CD14-positive monocyte (primary cell): ENCODE measurements around the gene INCENP. TPM values are rescaled to one million over a fixed set of nuclear protein-coding genes. Genes with fewer than 3 reads are reported as not detected.

Source experiments
- DNase-seq, 3 donors: peaks; one replicate each; pipeline ENCODE4 v3.0.0-alpha.2; 2011 to 2022
- H2AFZ ChIP-seq: 2 replicates; pipeline ENCODE4 v1.6.0; 2012; ENCODE audit warnings: mild to moderate bottlenecking, low read depth, low read length, inconsistent platforms; ENCODE audit not compliant: insufficient read depth, poor library complexity, severe bottlenecking
- H3K27ac ChIP-seq, 2 donors: 1 replicate in 1 of 2; 2 replicates in 1 of 2; pipeline ENCODE4 v1.5.1; 2012 to 2013; ENCODE audit warnings: low read length in 2 of 2, control low read depth in 1 of 2, inconsistent platforms in 1 of 2, low read depth in 1 of 2, mild to moderate bottlenecking in 1 of 2
- H3K27me3 ChIP-seq, 2 donors: one replicate each; pipeline versions ENCODE4 v1.6.0 to v1.6.1; 2011 to 2013; ENCODE audit warnings: low read length in 2 of 2; ENCODE audit not compliant: control insufficient read depth in 2 of 2, insufficient read depth in 2 of 2
- H3K36me3 ChIP-seq, 2 donors: replicated peaks in 1 of 2; 1 replicate in 1 of 2; 2 replicates in 1 of 2; pipeline versions ENCODE4 v1.5.1 to v1.6.1; 2012 to 2013; ENCODE audit warnings: low read length in 2 of 2, control low read depth in 1 of 2, inconsistent platforms in 1 of 2, mild to moderate bottlenecking in 1 of 2; ENCODE audit not compliant: insufficient read depth in 2 of 2, control insufficient read depth in 1 of 2
- H3K4me1 ChIP-seq, 2 donors: 1 replicate in 1 of 2; 2 replicates in 1 of 2; pipeline versions ENCODE4 v1.5.1 to v1.6.1; 2012 to 2013; ENCODE audit warnings: low read length in 2 of 2, control low read depth in 1 of 2, inconsistent platforms in 1 of 2, mild to moderate bottlenecking in 1 of 2, moderate library complexity in 1 of 2; ENCODE audit not compliant: insufficient read depth in 2 of 2, control insufficient read depth in 1 of 2
- H3K4me2 ChIP-seq: replicated peaks from 2 replicates; pipeline ENCODE3; 2012; ENCODE audit warnings: low read length, moderate library complexity, mild to moderate bottlenecking; ENCODE audit not compliant: poor library complexity, severe bottlenecking; ENCODE audit errors: extremely low read depth
- H3K4me3 ChIP-seq, 3 experiments: fragments of 200-600 bp in 1 of 3; sonication (generic) in 1 of 3; replicated peaks in 1 of 3; 1 replicate in 2 of 3; 2 replicates in 1 of 3; pipeline ENCODE4 v1.5.1; 2011 to 2013; ENCODE audit warnings: low read length in 3 of 3, mild to moderate bottlenecking in 3 of 3, control low read depth in 2 of 3, low read depth in 2 of 3, inconsistent platforms in 1 of 3, moderate library complexity in 1 of 3
- H3K79me2 ChIP-seq: 2 replicates; pipeline ENCODE4 v1.6.0; 2012; ENCODE audit warnings: mild to moderate bottlenecking, control low read depth, inconsistent platforms, low read length, moderate library complexity; ENCODE audit not compliant: insufficient read depth
- H3K9ac ChIP-seq: 2 replicates; pipeline ENCODE4 v1.6.0; 2017; ENCODE audit warnings: low read length, mild to moderate bottlenecking; ENCODE audit not compliant: insufficient read depth, poor library complexity, severe bottlenecking
- H3K9me3 ChIP-seq, 2 donors: replicated peaks in 1 of 2; 1 replicate in 1 of 2; 2 replicates in 1 of 2; pipeline versions ENCODE4 v1.5.1 to v1.6.1; 2012 to 2013; ENCODE audit warnings: low read length in 2 of 2, control low read depth in 1 of 2; ENCODE audit not compliant: control insufficient read depth in 1 of 2, insufficient read depth in 1 of 2
- H4K20me1 ChIP-seq: 2 replicates; pipeline ENCODE4 v1.6.0; 2012; ENCODE audit warnings: mild to moderate bottlenecking, low read length, control low read depth, moderate library complexity; ENCODE audit not compliant: insufficient read depth
- H3K27ac Mint-ChIP-seq, 7 donors: one replicate each; pipeline ENCODE4 v1.8.0; 2020; ENCODE audit warnings: mild to moderate bottlenecking in 7 of 7, mixed read lengths in 7 of 7, moderate library complexity in 6 of 7, inconsistent platforms in 2 of 7
- H3K27me3 Mint-ChIP-seq, 3 donors: one replicate each; pipeline ENCODE4 v1.8.0; 2021 to 2022; ENCODE audit warnings: low read depth in 3 of 3, mild to moderate bottlenecking in 3 of 3, mixed read lengths in 3 of 3, moderate library complexity in 3 of 3, inconsistent platforms in 1 of 3
- H3K36me3 Mint-ChIP-seq, 2 donors: one replicate each; pipeline ENCODE4 v1.8.0; 2020; ENCODE audit warnings: mixed read lengths in 2 of 2, inconsistent platforms in 1 of 2, mild to moderate bottlenecking in 1 of 2
- H3K4me1 Mint-ChIP-seq: one replicate; pipeline ENCODE4 v1.8.0; 2020; ENCODE audit warnings: mild to moderate bottlenecking, mixed read lengths
- H3K4me3 Mint-ChIP-seq, 2 donors: one replicate each; pipeline ENCODE4 v1.8.0; 2020; ENCODE audit warnings: mild to moderate bottlenecking in 2 of 2, mixed read lengths in 2 of 2, moderate library complexity in 1 of 2
- H3K9me3 Mint-ChIP-seq, 7 donors: one replicate each; pipeline ENCODE4 v1.8.0; 2020 to 2022; ENCODE audit warnings: mixed read lengths in 7 of 7, mild to moderate bottlenecking in 6 of 7, moderate library complexity in 6 of 7, inconsistent platforms in 2 of 7
- WGBS: methylation state at CpG from one replicate; pipeline ENCODE4 v1.1.5; 2013; ENCODE audit warnings: missing lambda C conversion rate; ENCODE audit not compliant: insufficient coverage; 5-methylcytosine and 5-hydroxymethylcytosine counted together
- intact Hi-C, 2 donors: fragments of 100-400 bp; cut with micrococcal nuclease; formaldehyde crosslinking; loops; one replicate each; pipeline versions ENCODE4 v1.15.0 to v1.15.1; 2023
- polyA plus RNA-seq, 3 donors: library from polyadenylated mRNA; depleted of rRNA in 1 of 3; unstranded in 2 of 3; stranded (reverse) in 1 of 3; fragments of 300-500 nt in 2 of 3; fragments of >200 nt in 1 of 3; fragmentation: Illumina TruSeq in 2 of 3; gene quantifications; 1 replicate in 2 of 3; 2 replicates in 1 of 3; pipeline ENCODE4 v1.2.3, GENCODE V29; 2012 to 2021
- TF ChIP-seq, protein P1 (sequence below): fragments of 200-600 bp; IDR thresholded peaks from one replicate; pipeline ENCODE4 v1.8.0; 2022; ENCODE audit warnings: antibody characterized with exemption, mild to moderate bottlenecking

Gene INCENP
- polyA plus RNA-seq, 3 donors, result 0.75 to 7.0 (median 1.0) TPM

DNA sequence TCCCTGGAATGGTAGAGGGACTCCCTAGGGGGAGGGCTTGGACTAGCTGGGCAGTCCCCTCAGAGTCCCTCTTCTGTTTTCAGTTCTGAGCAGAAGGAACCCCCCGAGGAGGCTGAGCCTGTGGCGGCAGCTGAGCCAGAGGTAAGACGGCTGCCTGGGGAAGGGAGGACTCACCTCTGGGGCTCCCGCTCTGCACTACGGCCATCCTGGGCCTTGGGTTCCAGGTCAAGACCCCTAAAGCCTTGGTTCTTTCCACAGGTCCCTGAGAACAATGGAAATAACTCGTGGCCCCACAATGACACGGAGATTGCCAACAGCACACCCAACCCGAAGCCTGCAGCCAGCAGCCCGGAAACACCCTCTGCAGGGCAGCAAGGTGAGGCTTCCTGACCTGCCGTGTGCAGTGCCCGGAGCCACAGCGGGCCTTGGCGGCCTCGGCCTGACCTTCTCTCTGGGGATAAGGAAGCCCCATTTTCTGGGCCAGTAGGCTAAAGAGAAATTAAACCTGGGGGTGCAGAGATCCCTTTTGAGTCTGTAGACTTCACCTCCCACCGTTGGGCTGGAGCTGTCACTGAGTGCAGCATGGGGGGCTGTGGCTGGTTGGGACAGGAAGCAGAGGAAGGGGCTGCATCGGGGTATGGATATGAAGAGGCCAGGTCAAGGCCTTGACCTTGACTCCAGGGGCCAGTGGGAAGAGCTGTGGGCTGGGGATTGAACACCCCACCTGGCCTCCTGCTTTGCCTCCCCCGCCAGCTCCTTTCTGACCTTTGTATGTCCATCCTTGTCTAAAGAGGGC is 15.0 kb downstream of the INCENP start:
- no peak for DNase-seq
- intact Hi-C loops, result no loop called here
- Mint-ChIP-seq H3K27me3 (no peaks in the 10 kb centered on the region), H3K9me3 (no peaks in the 10 kb centered on the region), H3K4me1 (peaks cover 7% of the 10 kb centered on the region), H3K27ac (peak overlapping the region in 3 of 7 donors; percentile 26 to 79 (median 32)), H3K36me3 (peaks cover 74 to 97% of the 10 kb centered on the region in 2 donors), H3K4me3 (no peak overlapping the region)
- H3K4me1 ChIP-seq, result no peaks in the 10 kb centered on the region
- TF ChIP-seq, protein P1, sequence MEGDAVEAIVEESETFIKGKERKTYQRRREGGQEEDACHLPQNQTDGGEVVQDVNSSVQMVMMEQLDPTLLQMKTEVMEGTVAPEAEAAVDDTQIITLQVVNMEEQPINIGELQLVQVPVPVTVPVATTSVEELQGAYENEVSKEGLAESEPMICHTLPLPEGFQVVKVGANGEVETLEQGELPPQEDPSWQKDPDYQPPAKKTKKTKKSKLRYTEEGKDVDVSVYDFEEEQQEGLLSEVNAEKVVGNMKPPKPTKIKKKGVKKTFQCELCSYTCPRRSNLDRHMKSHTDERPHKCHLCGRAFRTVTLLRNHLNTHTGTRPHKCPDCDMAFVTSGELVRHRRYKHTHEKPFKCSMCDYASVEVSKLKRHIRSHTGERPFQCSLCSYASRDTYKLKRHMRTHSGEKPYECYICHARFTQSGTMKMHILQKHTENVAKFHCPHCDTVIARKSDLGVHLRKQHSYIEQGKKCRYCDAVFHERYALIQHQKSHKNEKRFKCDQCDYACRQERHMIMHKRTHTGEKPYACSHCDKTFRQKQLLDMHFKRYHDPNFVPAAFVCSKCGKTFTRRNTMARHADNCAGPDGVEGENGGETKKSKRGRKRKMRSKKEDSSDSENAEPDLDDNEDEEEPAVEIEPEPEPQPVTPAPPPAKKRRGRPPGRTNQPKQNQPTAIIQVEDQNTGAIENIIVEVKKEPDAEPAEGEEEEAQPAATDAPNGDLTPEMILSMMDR, result no peak
- no peaks in the 10 kb centered on the region for H3K9me3 ChIP-seq
- H3K4me2 ChIP-seq, result no peak overlapping the region
- H4K20me1 ChIP-seq, result no peaks in the 10 kb centered on the region
- H3K36me3 ChIP-seq, result peaks cover 69 to 96% of the 10 kb centered on the region in 2 donors
- H3K27me3 ChIP-seq, result no peaks in the 10 kb centered on the region
- no peak overlapping the region for H3K9ac ChIP-seq
- no peak overlapping the region for H2AFZ ChIP-seq
- no peak overlapping the region for H3K27ac ChIP-seq
- WGBS, result 99% methylated on average over 16 of the region's 17 CpGs
- H3K4me3 ChIP-seq, result no peak overlapping the region
- H3K79me2 ChIP-seq, result peaks cover 48% of the 10 kb centered on the region

DNA sequence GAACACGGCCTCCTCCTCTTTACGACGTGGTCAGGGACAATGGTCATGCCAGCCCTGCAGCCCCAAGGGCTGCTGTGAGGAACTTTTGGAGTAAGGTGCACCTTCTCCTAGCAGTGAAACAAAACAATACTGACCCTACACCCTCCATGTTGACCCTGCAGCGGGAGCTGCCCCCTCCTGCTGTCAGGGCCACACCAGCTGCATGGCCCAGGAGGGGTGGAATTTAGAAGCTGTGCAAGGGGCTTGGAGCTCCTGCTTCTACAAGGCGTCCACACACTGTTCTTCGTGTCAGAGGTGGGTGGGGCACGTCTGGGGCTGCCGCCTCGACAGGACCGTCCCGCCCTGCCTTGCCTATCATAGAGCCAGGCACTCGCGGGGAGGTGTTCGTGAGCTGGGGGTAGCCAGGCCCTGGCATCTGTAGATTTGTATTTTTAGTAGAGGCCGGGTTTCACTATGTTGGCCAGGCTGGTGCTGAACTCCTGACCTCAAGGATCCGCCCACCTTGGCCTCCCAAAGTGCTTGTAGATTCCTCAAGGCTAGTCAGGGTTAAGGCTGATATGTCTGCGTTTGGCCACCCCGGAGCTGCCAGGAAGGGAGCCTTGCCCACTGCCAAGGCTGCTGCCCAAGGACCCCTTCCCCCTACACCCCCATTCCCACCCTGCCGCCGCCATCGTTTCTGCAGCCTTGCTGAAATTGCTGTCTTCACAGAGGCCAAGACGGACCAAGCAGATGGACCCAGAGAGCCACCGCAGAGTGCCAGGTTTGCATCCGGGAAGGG is 15.9 kb downstream of the INCENP start:
- peaks cover 70 to 98% of the 10 kb centered on the region in 2 donors for H3K36me3 Mint-ChIP-seq
- 98% methylated on average over 17 of the region's 24 CpGs for WGBS
- Histone ChIP-seq H4K20me1 (no peaks in the 10 kb centered on the region), H3K9me3 (no peaks in the 10 kb centered on the region), H3K9ac (no peak overlapping the region), H3K79me2 (peaks cover 41% of the 10 kb centered on the region), H3K27me3 (no peaks in the 10 kb centered on the region), H3K4me1 (no peaks in the 10 kb centered on the region), H3K4me2 (no peak overlapping the region), H3K4me3 (no peak overlapping the region), H2AFZ (no peak overlapping the region), H3K27ac (no peak overlapping the region), H3K36me3 (peaks cover 75 to 99% of the 10 kb centered on the region in 2 donors)
- TF ChIP-seq, protein P1, result no peak
- no peak overlapping the region for H3K4me3 Mint-ChIP-seq
- no peaks in the 10 kb centered on the region for H3K27me3 Mint-ChIP-seq
- H3K27ac Mint-ChIP-seq, result peak overlapping the region in 2 of 7 donors; percentile 15 to 79
- H3K4me1 Mint-ChIP-seq, result peaks cover 7% of the 10 kb centered on the region
- DNase-seq, result no peak
- H3K9me3 Mint-ChIP-seq, result no peaks in the 10 kb centered on the region
- intact Hi-C loops, result no loop called here
